GM23338 (cell line): ENCODE data around the gene GTPBP10. TPM values are rescaled to one million over a fixed set of nuclear protein-coding genes. Genes with fewer than 3 reads are reported as not detected.

Experiments
- ATAC-seq: fragments of 200-7000 bp; cut with Tn5 transposase; 3 replicates; pipeline ENCODE4 v1.9.1; 2020
- DNase-seq: peaks from one replicate; pipeline ENCODE4 v3.0.0-alpha.2; 2015; ENCODE audit warnings: low spot score
- H2AFZ ChIP-seq: fragments of 200-600 bp; sonication (generic); 2 replicates; pipeline ENCODE4 v1.8.0; 2016; ENCODE audit warnings: antibody characterized with exemption, mild to moderate bottlenecking, moderate library complexity
- H3F3A ChIP-seq: fragments of 200-600 bp; sonication (generic); replicated peaks from 2 replicates; pipeline ENCODE4 v1.8.0; 2017; ENCODE audit warnings: antibody characterized with exemption, mixed run types, low read depth
- H3K27ac ChIP-seq: fragments of 200-600 bp; sonication (generic); 2 replicates; pipeline ENCODE4 v1.6.1; 2016; ENCODE audit warnings: low read depth
- H3K27me3 ChIP-seq: fragments of 200-600 bp; sonication (generic); 2 replicates; pipeline ENCODE4 v1.8.0; 2016; ENCODE audit warnings: mild to moderate bottlenecking, mixed run types, moderate library complexity; ENCODE audit not compliant: insufficient read depth
- H3K36me3 ChIP-seq: fragments of 200-600 bp; sonication (generic); 2 replicates; pipeline ENCODE4 v1.8.0; 2016; ENCODE audit warnings: mild to moderate bottlenecking; ENCODE audit not compliant: insufficient read depth
- H3K4me1 ChIP-seq: fragments of 200-600 bp; sonication (generic); 2 replicates; pipeline ENCODE4 v1.8.0; 2016; ENCODE audit warnings: mild to moderate bottlenecking, moderate library complexity; ENCODE audit not compliant: insufficient read depth
- H3K4me2 ChIP-seq: fragments of 200-600 bp; sonication (generic); 2 replicates; pipeline ENCODE4 v1.7.1; 2017; ENCODE audit warnings: mixed run types
- H3K4me3 ChIP-seq: fragments of 200-600 bp; sonication (generic); 2 replicates; pipeline ENCODE4 v1.6.1; 2016; ENCODE audit warnings: mixed run types
- H3K79me2 ChIP-seq: fragments of 200-600 bp; sonication (generic); replicated peaks from 2 replicates; pipeline ENCODE4 v1.8.0; 2017; ENCODE audit warnings: mild to moderate bottlenecking; ENCODE audit not compliant: insufficient read depth
- H3K9me2 ChIP-seq: fragments of 200-600 bp; sonication (generic); 2 replicates; pipeline ENCODE4 v1.8.0; 2017; ENCODE audit not compliant: insufficient read depth
- H4K20me1 ChIP-seq: fragments of 200-600 bp; sonication (generic); replicated peaks from 2 replicates; pipeline ENCODE4 v1.8.0; 2017; ENCODE audit warnings: mild to moderate bottlenecking; ENCODE audit not compliant: insufficient read depth
- H3K27ac Mint-ChIP-seq: 2 replicates; pipeline ENCODE4 v1.8.0; 2020; ENCODE audit warnings: inconsistent platforms, mild to moderate bottlenecking, moderate library complexity, mixed read lengths
- H3K27me3 Mint-ChIP-seq: 3 replicates; pipeline ENCODE4 v1.8.0; 2022; ENCODE audit warnings: low read depth, mild to moderate bottlenecking, moderate library complexity, mixed read lengths, inconsistent platforms; ENCODE audit not compliant: insufficient read depth, poor library complexity
- H3K36me3 Mint-ChIP-seq: 3 replicates; pipeline ENCODE4 v1.8.0; 2021; ENCODE audit warnings: low read depth, mild to moderate bottlenecking, inconsistent platforms, moderate library complexity, mixed read lengths
- H3K4me1 Mint-ChIP-seq: 3 replicates; pipeline ENCODE4 v1.8.0; 2020; ENCODE audit warnings: mild to moderate bottlenecking, inconsistent platforms, mixed read lengths
- H3K4me3 Mint-ChIP-seq: 3 replicates; pipeline ENCODE4 v1.8.0; 2021; ENCODE audit warnings: moderate library complexity, mild to moderate bottlenecking, inconsistent platforms, mixed read lengths
- H3K9me3 Mint-ChIP-seq: 3 replicates; pipeline ENCODE4 v1.8.0; 2020; ENCODE audit warnings: moderate library complexity, mild to moderate bottlenecking, inconsistent platforms, mixed read lengths
- CREB1 ChIP-seq: fragments of 250-450 bp; sonication (Bioruptor Pico); IDR thresholded peaks from 2 replicates; pipeline ENCODE4 v1.5.0; 2020; ENCODE audit warnings: low read depth, mild to moderate bottlenecking, moderate library complexity
- CTCF ChIP-seq, 2 experiments: fragments of 200-600 bp in 1 of 2; sonication (generic) in 1 of 2; conservative IDR thresholded peaks; 2 replicates each; pipeline versions ENCODE4 v1.5.1 to v1.6.1; 2016 to 2017; ENCODE audit warnings: antibody characterized with exemption in 2 of 2, low read depth in 2 of 2, mild to moderate bottlenecking in 2 of 2, moderate library complexity in 1 of 2
- ETS1 ChIP-seq: IDR thresholded peaks from 2 replicates; pipeline ENCODE4 v1.6.1; 2016; ENCODE audit warnings: antibody characterized with exemption
- EZH2 ChIP-seq: fragments of 200-600 bp; sonication (generic); IDR thresholded peaks from one replicate; pipeline ENCODE4 v1.8.0; 2017; ENCODE audit warnings: antibody characterized with exemption, mild to moderate bottlenecking, low read depth; ENCODE audit not compliant: unreplicated experiment
- EZH2phosphoT487 ChIP-seq: fragments of 200-600 bp; sonication (generic); IDR thresholded peaks from one replicate; pipeline ENCODE4 v1.8.1; 2018; ENCODE audit warnings: antibody characterized with exemption; ENCODE audit not compliant: unreplicated experiment
- NANOG ChIP-seq: IDR thresholded peaks from 2 replicates; pipeline ENCODE4 v1.6.1; 2016; ENCODE audit warnings: antibody characterized with exemption, borderline replicate concordance
- POLR2AphosphoS5 ChIP-seq: IDR thresholded peaks from 2 replicates; pipeline ENCODE4 v1.6.1; 2016; ENCODE audit warnings: antibody characterized with exemption, low read depth
- REST ChIP-seq: IDR thresholded peaks from one replicate; pipeline ENCODE4 v1.6.1; 2018; ENCODE audit warnings: antibody characterized with exemption; ENCODE audit not compliant: unreplicated experiment
- STAT1 ChIP-seq: IDR thresholded peaks from one replicate; pipeline ENCODE4 v1.6.1; 2016; ENCODE audit warnings: antibody characterized with exemption; ENCODE audit not compliant: unreplicated experiment
- ZNF114 ChIP-seq: fragments of 250-450 bp; sonication (Bioruptor Pico); IDR thresholded peaks from 2 replicates; pipeline ENCODE4 v1.5.0; 2020; ENCODE audit warnings: mild to moderate bottlenecking, moderate library complexity
- ZNF462 ChIP-seq: fragments of 250-450 bp; sonication (Bioruptor Pico); IDR thresholded peaks from 2 replicates; pipeline ENCODE4 v1.5.0; 2020; ENCODE audit warnings: mild to moderate bottlenecking, moderate library complexity
- polyA plus RNA-seq: library from polyadenylated mRNA; unstranded; fragments of >200 nt; fragmentation: Nextera tagmentation; extraction: Ambion mirVana; gene quantifications from 2 replicates; pipeline ENCODE4 v1.2.1, GENCODE V29; 2016
- total RNA-seq: library from RNA; depleted of rRNA; stranded (reverse); fragments of >200 nt; shearing (Covaris generic); gene quantifications from 2 replicates; pipeline ENCODE4 v1.2.3, GENCODE V29; 2014

Gene GTPBP10
- total and polyA plus RNA-seq, 2 experiments from 2014 or later: 15.1 to 23.0 TPM

- H3K27me3 Mint-ChIP-seq: peaks cover 4% of the 10 kb centered on the region
- H3F3A ChIP-seq: no peaks in the 10 kb centered on the region
- H3K9me2 ChIP-seq: no peaks in the 10 kb centered on the region
- peaks cover 12% of the 10 kb centered on the region for H3K36me3 Mint-ChIP-seq
- H3K4me3 ChIP-seq: no peak overlapping the region
- 0 out of 2 replicates have a peak, but pooled peaks cover 13% of the 10 kb centered on the region for H4K20me1 ChIP-seq
- H3K27ac ChIP-seq: no peak overlapping the region
- peaks cover 14% of the 10 kb centered on the region; the same call in 1 of the 2 replicates for H3K36me3 ChIP-seq
- no peak overlapping the region for H3K27ac Mint-ChIP-seq
- no peak for ATAC-seq
- H3K4me1 Mint-ChIP-seq: peaks cover 4% of the 10 kb centered on the region; the same call in 1 of the 3 replicates
- no peaks in the 10 kb centered on the region for H3K27me3 ChIP-seq
- H3K4me1 ChIP-seq: no peaks in the 10 kb centered on the region
- no peak overlapping the region for H3K4me3 Mint-ChIP-seq
- H3K79me2 ChIP-seq: peaks cover 52% of the 10 kb centered on the region
- no peak overlapping the region for H2AFZ ChIP-seq
- no peaks in the 10 kb centered on the region for H3K9me3 Mint-ChIP-seq
- DNase-seq: no peak
- TF ChIP-seq NANOG (no peak), ETS1 (no peak), ZNF462 (no peak), CREB1 (CRISPR knock-in tag) (no peak), EZH2 (no peak), STAT1 (no peak), CTCF (conservative IDR thresholded peaks at IDR 0.05; ENCODE audit: low read depth in 2 of 2) (no peak), EZH2phosphoT487 (no peak), POLR2AphosphoS5 (no peak), REST (no peak), ZNF114 (CRISPR knock-in tag) (no peak)
- no peak overlapping the region for H3K4me2 ChIP-seq
These were observed 5.5 kb downstream of the GTPBP10 start for GRCh38 chr7:90351987-90352386.
